Spleen (tissue), 11 donors: ENCODE measurements around the gene PPP2R5C. TPM values are rescaled to one million over a fixed set of nuclear protein-coding genes. Genes with fewer than 3 reads are reported as not detected.
A peak's percentile ranks its signal among the peaks of the same experiment; 100 is the strongest.

Experiments
- DNase-seq: peaks from one replicate; pipeline ENCODE4 v3.0.0-alpha.2; 2020
- H3K27ac ChIP-seq, 8 donors: fragments of 200-600 bp; sonication (generic) in 7 of 8; 1 replicate in 4 of 8; 2 replicates in 4 of 8; pipeline versions ENCODE4 v1.5.0 to v1.8.0; 2016 to 2021; ENCODE audit warnings: inconsistent platforms in 4 of 8, mild to moderate bottlenecking in 4 of 8, moderate library complexity in 1 of 8
- H3K27me3 ChIP-seq, 7 donors: fragments of 200-600 bp; sonication (generic) in 6 of 7; replicated peaks in 1 of 7; 1 replicate in 4 of 7; 2 replicates in 3 of 7; pipeline versions ENCODE4 v1.5.0 to v1.8.0; 2016 to 2021; ENCODE audit warnings: inconsistent platforms in 3 of 7, mild to moderate bottlenecking in 1 of 7
- H3K36me3 ChIP-seq, 6 donors: fragments of 200-600 bp; sonication (generic) in 5 of 6; 1 replicate in 4 of 6; 2 replicates in 2 of 6; pipeline versions ENCODE4 v1.5.0 to v1.8.0; 2016 to 2021; ENCODE audit warnings: inconsistent platforms in 2 of 6
- H3K4me1 ChIP-seq, 6 donors: fragments of 200-600 bp; sonication (generic) in 5 of 6; 1 replicate in 3 of 6; 2 replicates in 3 of 6; pipeline versions ENCODE4 v1.5.0 to v1.8.0; 2016 to 2021; ENCODE audit warnings: inconsistent platforms in 3 of 6
- H3K4me3 ChIP-seq, 8 donors: fragments of 200-600 bp; sonication (generic) in 7 of 8; 1 replicate in 4 of 8; 2 replicates in 4 of 8; pipeline versions ENCODE4 v1.5.0 to v1.8.0; 2016 to 2021; ENCODE audit warnings: inconsistent platforms in 4 of 8, mild to moderate bottlenecking in 4 of 8, moderate library complexity in 2 of 8
- H3K9me3 ChIP-seq, 8 donors: fragments of 200-600 bp; sonication (generic) in 7 of 8; 1 replicate in 4 of 8; 2 replicates in 4 of 8; pipeline versions ENCODE4 v1.5.0 to v1.8.0; 2016 to 2021; ENCODE audit warnings: inconsistent platforms in 4 of 8
- POLR2A ChIP-seq, 3 donors: fragments of 450-650 bp; IDR thresholded peaks; one replicate each; pipeline ENCODE4 v1.5.1; 2017; ENCODE audit warnings: antibody characterized with exemption in 3 of 3, mild to moderate bottlenecking in 1 of 3
- POLR2AphosphoS5 ChIP-seq, 3 donors: sonication (generic); formaldehyde crosslinking; IDR thresholded peaks; one replicate each; pipeline ENCODE4 v1.5.1; 2017; ENCODE audit warnings: antibody characterized with exemption in 3 of 3
- WGBS, 5 donors: extraction: QIAGEN DNeasy Blood & Tissue Kit in 3 of 5; methylation state at CpG; one replicate each; pipeline versions ENCODE4 v1.1.5 to v1.1.7; 2013 to 2018; 5-methylcytosine and 5-hydroxymethylcytosine counted together
- intact Hi-C: fragments of 100-400 bp; cut with DNase I; formaldehyde crosslinking; loops from one replicate; pipeline ENCODE4 v1.15.0; 2023; ENCODE audit warnings: low total_unique reads
- polyA plus RNA-seq, 3 donors: library from polyadenylated mRNA; stranded (reverse); fragments of 200-250 nt; gene quantifications; one replicate each; pipeline ENCODE4 v1.2.1, GENCODE V29; 2013
- total RNA-seq, 7 donors: library from RNA; depleted of rRNA in 3 of 7; stranded (reverse); fragments of >200 nt in 3 of 7; fragmentation: NEBNext Ultra II Directional in 4 of 7; extraction: Animal tissue kit (Norgen Biotek cat#: 25700) in 4 of 7; gene quantifications; one replicate each; pipeline versions ENCODE4 v1.1.0 to v1.2.1, GENCODE V29; 2016 to 2021
- TF ChIP-seq, protein P1 (sequence below), 11 experiments: fragments of 200-600 bp in 7 of 11; fragments of 450-650 bp in 4 of 11; sonication (generic) in 4 of 11; IDR thresholded peaks in 8 of 11; conservative IDR thresholded peaks in 3 of 11; 1 replicate in 7 of 11; 2 replicates in 4 of 11; pipeline versions ENCODE4 v1.4.0 to v1.8.0; 2016 to 2021; ENCODE audit warnings: antibody characterized with exemption in 11 of 11, inconsistent platforms in 4 of 11, mild to moderate bottlenecking in 1 of 11
- donor health status: healthy with polysubstance abuse.
- donor health status: DM: no; HTN: no; CAD: no; lungs with moderate emphysema.
- donor health status: DM: no; HTN: no; CAD: no.
- donor health status: Bipolar disorder and iron deficiency.
- donor health status: healthy.
- donor health status: DM: no; HTN: no; CAD: no.
- donor health status: DM: yes; HTN: yes; CAD: no.

PPP2R5C gene
- total and polyA plus RNA-seq, 10 donors: 80.8 to 322 (median 198) TPM

GRCh38 chr14:101889366-101889765, 127.9 kb downstream of the PPP2R5C start:
- intact Hi-C loops: no loop called here
- Histone ChIP-seq H3K27ac (no peak overlapping the region), H3K4me1 (no peaks in the 10 kb centered on the region), H3K27me3 (no peaks in the 10 kb centered on the region), H3K4me3 (no peak overlapping the region), H3K9me3 (peaks cover 0 to 7% (median 0%) of the 10 kb centered on the region in 8 donors), H3K36me3 (peaks cover 0 to 100% (median 87%) of the 10 kb centered on the region in 6 donors)
- TF ChIP-seq POLR2AphosphoS5 (IDR thresholded peaks at IDR 0.05) (peak in 1 of 3 donors; percentile 28), POLR2A (IDR thresholded peaks at IDR 0.05) (no peak)
- TF ChIP-seq, protein P1, sequence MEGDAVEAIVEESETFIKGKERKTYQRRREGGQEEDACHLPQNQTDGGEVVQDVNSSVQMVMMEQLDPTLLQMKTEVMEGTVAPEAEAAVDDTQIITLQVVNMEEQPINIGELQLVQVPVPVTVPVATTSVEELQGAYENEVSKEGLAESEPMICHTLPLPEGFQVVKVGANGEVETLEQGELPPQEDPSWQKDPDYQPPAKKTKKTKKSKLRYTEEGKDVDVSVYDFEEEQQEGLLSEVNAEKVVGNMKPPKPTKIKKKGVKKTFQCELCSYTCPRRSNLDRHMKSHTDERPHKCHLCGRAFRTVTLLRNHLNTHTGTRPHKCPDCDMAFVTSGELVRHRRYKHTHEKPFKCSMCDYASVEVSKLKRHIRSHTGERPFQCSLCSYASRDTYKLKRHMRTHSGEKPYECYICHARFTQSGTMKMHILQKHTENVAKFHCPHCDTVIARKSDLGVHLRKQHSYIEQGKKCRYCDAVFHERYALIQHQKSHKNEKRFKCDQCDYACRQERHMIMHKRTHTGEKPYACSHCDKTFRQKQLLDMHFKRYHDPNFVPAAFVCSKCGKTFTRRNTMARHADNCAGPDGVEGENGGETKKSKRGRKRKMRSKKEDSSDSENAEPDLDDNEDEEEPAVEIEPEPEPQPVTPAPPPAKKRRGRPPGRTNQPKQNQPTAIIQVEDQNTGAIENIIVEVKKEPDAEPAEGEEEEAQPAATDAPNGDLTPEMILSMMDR (IDR thresholded peaks at IDR 0.05 in 8 of 11, conservative IDR thresholded peaks at IDR 0.05 in 3 of 11): no peak
- peak; percentile 53 for DNase-seq
- 92 to 96% (median 93%) methylated on average over 10 of the region's 10 CpGs for WGBS, 5 donors

DNA sequence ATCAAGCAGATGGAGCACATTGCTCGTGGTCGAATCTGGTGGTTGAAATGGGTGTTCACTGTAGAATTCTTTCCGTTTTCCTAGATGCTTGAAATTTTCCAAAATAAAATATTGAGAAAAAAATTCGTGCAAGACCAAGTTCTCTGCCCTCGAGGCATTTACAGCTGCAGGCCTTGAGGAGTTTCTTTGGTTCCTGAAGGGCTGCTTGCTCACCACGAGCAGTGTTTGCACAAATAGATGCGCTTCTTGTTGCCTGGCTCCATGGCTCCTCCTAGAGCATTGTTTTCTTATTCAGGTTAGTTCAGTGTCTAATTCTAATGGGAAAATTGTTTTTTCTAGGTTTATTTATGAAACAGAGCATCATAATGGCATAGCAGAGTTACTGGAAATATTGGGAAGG, 128.4 kb downstream of the PPP2R5C start:
- intact Hi-C loops: no loop called here
- Histone ChIP-seq H3K4me1 (no peaks in the 10 kb centered on the region), H3K36me3 (peaks cover 0 to 100% (median 87%) of the 10 kb centered on the region in 6 donors), H3K27me3 (no peaks in the 10 kb centered on the region), H3K4me3 (no peak overlapping the region), H3K27ac (no peak overlapping the region), H3K9me3 (peaks cover 0 to 7% (median 0%) of the 10 kb centered on the region in 8 donors)
- TF ChIP-seq POLR2AphosphoS5 (IDR thresholded peaks at IDR 0.05): no peak
- no peak for TF ChIP-seq POLR2A (IDR thresholded peaks at IDR 0.05)
- TF ChIP-seq, protein P1 (IDR thresholded peaks at IDR 0.05 in 8 of 11, conservative IDR thresholded peaks at IDR 0.05 in 3 of 11): no peak
- WGBS, 5 donors: 76 to 82% (median 79%) methylated on average over 7 of the region's 7 CpGs
- DNase-seq: no peak

DNA sequence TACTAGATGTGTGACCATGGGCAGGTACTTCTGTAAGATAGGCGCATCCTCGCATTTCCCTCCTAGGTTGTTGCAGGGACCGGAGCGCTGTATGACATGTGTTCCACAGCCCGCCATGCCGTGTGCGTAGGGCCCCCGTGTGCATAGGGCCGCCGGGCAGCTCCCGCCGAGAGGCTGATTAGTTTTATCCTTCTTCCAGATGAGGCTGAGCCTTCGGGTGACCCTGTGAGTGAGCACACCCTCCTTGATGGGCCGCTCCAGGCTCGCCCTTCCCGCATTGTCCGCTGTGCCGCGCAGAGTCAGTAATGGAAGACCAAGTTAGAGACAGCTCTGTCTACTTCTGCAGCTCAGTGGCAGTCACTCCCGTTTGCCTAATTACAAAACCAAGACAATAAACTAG, 130.0 kb downstream of the PPP2R5C start:
- 95 to 98% (median 97%) methylated on average over 13 to 20 of the region's 20 CpGs for WGBS, 5 donors
- Histone ChIP-seq H3K4me3 (no peak overlapping the region), H3K27me3 (no peaks in the 10 kb centered on the region), H3K9me3 (peaks cover 0 to 2% (median 0%) of the 10 kb centered on the region in 8 donors), H3K36me3 (peaks cover 0 to 100% (median 89%) of the 10 kb centered on the region in 6 donors), H3K27ac (no peak overlapping the region), H3K4me1 (no peaks in the 10 kb centered on the region)
- intact Hi-C loops: no loop called here
- DNase-seq: peak; percentile 59
- TF ChIP-seq POLR2AphosphoS5 (IDR thresholded peaks at IDR 0.05): peak in 2 of 3 donors; percentile 4 to 57
- no peak for TF ChIP-seq POLR2A (IDR thresholded peaks at IDR 0.05)

- intact Hi-C loops: no loop called here
- Histone ChIP-seq H3K27me3 (no peaks in the 10 kb centered on the region), H3K9me3 (no peaks in the 10 kb centered on the region), H3K4me1 (no peaks in the 10 kb centered on the region), H3K36me3 (peaks cover 4 to 100% (median 90%) of the 10 kb centered on the region in 6 donors), H3K27ac (no peak overlapping the region), H3K4me3 (no peak overlapping the region)
- TF ChIP-seq POLR2A (IDR thresholded peaks at IDR 0.05) (no peak), POLR2AphosphoS5 (IDR thresholded peaks at IDR 0.05) (peak in 1 of 3 donors; percentile 6)
- TF ChIP-seq, protein P1 (IDR thresholded peaks at IDR 0.05 in 8 of 11, conservative IDR thresholded peaks at IDR 0.05 in 3 of 11): no peak
- DNase-seq: peak; percentile 41
- 83 to 100% (median 89%) methylated on average over 3 of the region's 3 CpGs for WGBS, 5 donors
Observed at GRCh38 chr14:101893759-101894158, 132.2 kb downstream of the PPP2R5C start.
